ENCODE measurements around the gene LAP3.

Gene LAP3

DNA sequence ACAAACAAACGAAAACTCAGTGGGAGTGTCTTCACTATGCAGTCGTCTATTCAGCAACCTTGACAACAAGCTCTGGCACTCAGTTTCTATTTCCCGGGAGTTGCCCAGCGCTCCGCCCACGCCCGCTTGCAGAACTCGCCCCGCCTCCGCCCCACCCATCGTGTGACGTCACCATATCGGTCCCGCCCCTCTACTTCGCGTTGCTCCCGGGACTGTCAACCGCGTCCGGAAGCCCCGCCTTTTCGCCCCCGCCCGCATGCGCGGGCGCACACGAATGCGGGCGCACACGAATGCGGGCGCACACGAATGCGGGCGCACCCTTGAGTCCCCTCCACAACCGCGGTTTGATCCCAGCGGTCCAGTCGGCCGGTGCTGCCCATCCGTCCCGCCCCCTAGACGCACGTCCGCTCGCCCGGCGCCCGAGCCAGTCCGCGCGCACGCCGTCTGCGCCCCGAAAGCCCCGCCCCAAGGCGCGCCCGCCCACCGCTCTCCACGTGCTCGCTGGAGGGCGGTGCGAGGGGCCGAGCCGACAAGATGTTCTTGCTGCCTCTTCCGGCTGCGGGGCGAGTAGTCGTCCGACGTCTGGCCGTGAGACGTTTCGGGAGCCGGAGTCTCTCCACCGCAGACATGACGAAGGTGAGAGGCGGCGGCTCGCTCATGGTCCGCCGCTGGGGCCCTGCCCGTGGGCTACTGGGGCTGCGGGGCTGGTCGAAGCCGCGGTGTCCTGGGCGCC, at the start of gene LAP3:
TSS of gene LAP3 (plus strand) at position 267 of the 733 bp plus-strand sequence. CDS start at position 535, 268 bp downstream.
- Histone ChIP-seq H3K27me3 (replicated peaks; ENCODE audit: control insufficient read depth, insufficient read depth, low read length) (no peaks in the 10 kb centered on the region), H3K36me3 (ENCODE audit: control insufficient read depth, insufficient read depth, low read length) (peaks cover 10% of the 10 kb centered on the region), H3K4me3 (replicated peaks; ENCODE audit: low read depth, low read length) (peak within 1 kb of the TSS; percentile 79)
- TF ChIP-seq, protein P1, sequence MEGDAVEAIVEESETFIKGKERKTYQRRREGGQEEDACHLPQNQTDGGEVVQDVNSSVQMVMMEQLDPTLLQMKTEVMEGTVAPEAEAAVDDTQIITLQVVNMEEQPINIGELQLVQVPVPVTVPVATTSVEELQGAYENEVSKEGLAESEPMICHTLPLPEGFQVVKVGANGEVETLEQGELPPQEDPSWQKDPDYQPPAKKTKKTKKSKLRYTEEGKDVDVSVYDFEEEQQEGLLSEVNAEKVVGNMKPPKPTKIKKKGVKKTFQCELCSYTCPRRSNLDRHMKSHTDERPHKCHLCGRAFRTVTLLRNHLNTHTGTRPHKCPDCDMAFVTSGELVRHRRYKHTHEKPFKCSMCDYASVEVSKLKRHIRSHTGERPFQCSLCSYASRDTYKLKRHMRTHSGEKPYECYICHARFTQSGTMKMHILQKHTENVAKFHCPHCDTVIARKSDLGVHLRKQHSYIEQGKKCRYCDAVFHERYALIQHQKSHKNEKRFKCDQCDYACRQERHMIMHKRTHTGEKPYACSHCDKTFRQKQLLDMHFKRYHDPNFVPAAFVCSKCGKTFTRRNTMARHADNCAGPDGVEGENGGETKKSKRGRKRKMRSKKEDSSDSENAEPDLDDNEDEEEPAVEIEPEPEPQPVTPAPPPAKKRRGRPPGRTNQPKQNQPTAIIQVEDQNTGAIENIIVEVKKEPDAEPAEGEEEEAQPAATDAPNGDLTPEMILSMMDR (IDR thresholded peaks at IDR 0.05; ENCODE audit: insufficient read depth, low read length, poor library complexity, severe bottlenecking): no peak
- DNase-seq (ENCODE audit: extremely low read depth, insufficient read length): peak; percentile 98

DNA sequence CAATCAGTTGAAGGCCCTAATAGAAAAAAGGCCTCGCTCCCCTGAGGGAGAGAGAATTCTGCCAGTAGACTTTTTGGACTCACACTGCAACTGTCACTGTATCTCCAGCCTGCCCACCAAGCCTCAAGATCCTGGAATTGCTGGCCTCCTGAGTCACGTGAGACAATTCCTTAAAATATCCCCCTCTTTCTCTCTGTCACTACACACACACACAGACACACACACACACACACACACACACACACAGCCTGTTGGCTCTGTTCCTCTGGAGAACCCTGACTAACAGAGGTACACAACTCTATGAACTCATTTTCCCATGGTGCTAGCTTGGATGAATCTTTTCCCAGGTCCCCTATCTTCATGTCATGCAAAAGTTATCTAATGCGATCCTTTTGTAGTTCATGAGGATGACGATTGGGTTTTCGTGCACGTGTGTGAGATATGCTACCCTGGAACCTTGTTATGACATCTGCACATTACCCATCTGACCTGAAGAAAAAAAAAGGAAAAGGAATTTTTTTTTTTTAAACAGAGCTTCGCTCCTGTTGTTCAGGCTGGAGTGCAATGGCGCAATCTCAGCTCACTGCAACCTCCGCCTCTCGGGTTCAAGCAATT, 48.3 kb upstream of the LAP3 start:
- no peak overlapping the region for H3K4me3 ChIP-seq (replicated peaks; ENCODE audit: low read depth, low read length)
- TF ChIP-seq, protein P1 (IDR thresholded peaks at IDR 0.05; ENCODE audit: insufficient read depth, low read length, poor library complexity, severe bottlenecking): no peak
- DNase-seq (ENCODE audit: extremely low read depth, insufficient read length): no peak
- no peaks in the 10 kb centered on the region for H3K36me3 ChIP-seq (ENCODE audit: control insufficient read depth, insufficient read depth, low read length)
- H3K27me3 ChIP-seq (replicated peaks; ENCODE audit: control insufficient read depth, insufficient read depth, low read length): no peaks in the 10 kb centered on the region

DNA sequence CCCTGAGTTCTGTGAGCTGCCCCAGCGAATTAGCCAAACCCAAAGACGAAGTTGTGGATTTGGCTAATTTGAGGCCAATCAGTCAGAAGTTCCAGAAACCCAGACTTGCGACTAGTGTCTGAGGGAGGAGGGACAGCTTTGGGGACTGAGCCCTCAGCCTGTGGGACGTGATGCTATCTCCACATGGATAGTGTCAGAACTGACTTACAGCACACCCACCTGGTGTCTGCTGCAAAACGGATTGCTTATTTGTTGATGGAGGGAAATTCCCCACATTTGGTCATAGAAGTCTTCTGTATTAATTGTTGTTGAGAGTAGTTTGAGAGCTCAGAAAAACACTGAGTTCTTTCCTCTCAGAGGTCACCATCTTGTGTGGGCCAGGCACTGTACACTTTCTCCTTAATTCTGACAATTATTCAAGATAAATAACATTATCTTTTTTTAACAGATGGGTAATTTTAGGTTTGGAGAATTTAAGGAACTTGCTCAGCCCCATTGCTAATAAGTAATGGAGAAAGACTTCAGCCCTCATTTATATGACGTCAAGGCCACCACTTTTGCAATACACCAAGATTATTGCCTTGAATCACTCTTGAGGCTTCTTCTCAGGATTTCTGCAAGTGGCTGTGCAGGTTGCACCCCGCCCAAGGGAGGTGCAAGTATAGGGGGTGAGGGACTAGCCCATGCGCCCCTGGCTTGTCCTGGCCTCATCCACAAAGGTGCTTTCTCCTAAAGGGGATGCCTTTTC, 45.3 kb upstream of the LAP3 start:
- no peak for DNase-seq (ENCODE audit: extremely low read depth, insufficient read length)
- TF ChIP-seq, protein P1 (IDR thresholded peaks at IDR 0.05; ENCODE audit: insufficient read depth, low read length, poor library complexity, severe bottlenecking): no peak
- Histone ChIP-seq H3K4me3 (replicated peaks; ENCODE audit: low read depth, low read length) (no peak overlapping the region), H3K27me3 (replicated peaks; ENCODE audit: control insufficient read depth, insufficient read depth, low read length) (no peaks in the 10 kb centered on the region), H3K36me3 (ENCODE audit: control insufficient read depth, insufficient read depth, low read length) (no peaks in the 10 kb centered on the region)

DNA sequence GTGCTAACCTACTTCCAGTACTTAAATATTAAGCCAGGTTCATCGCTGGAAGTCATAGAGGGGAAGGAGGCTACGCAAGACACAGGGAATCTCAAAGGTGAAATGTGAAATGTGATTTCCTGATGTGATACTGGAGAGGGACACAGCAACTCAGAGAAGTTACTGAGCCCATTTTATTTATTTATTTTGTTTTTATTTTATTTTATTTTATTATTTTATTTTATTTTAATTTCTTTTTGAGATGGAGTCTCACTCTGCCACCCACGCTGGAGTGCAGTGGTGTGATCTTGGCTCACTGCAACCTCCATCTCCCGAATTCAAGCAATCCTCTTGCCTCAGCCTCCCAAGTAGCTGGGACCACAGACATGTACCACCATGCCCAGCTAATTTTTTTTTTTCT, 42.3 kb upstream of the LAP3 start:
- Histone ChIP-seq H3K4me3 (replicated peaks; ENCODE audit: low read depth, low read length) (no peak overlapping the region), H3K36me3 (ENCODE audit: control insufficient read depth, insufficient read depth, low read length) (no peaks in the 10 kb centered on the region), H3K27me3 (replicated peaks; ENCODE audit: control insufficient read depth, insufficient read depth, low read length) (no peaks in the 10 kb centered on the region)
- no peak for DNase-seq (ENCODE audit: extremely low read depth, insufficient read length)
- TF ChIP-seq, protein P1 (IDR thresholded peaks at IDR 0.05; ENCODE audit: insufficient read depth, low read length, poor library complexity, severe bottlenecking): no peak

DNA sequence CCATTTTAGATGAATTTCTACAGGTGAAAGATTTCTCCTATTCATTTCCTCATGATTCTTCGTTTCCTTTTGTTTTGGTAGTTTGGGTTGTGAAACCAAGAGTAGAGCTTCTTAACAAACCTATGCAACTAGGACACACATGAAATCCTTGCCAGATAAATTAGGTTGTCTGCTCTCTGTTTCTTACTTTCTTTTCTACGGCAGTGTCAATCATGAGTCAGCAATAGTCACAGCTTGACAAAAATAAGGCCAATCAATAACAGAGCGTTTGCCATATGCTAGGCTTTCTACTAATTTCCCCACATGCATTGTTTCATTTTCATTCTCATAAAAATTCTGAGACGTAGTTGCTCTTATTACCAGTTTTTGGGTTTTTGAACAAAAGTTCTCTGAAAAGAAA, 41.8 kb upstream of the LAP3 start:
- H3K36me3 ChIP-seq (ENCODE audit: control insufficient read depth, insufficient read depth, low read length): no peaks in the 10 kb centered on the region
- no peak overlapping the region for H3K4me3 ChIP-seq (replicated peaks; ENCODE audit: low read depth, low read length)

More for the DNA sequence above, 41.8 kb upstream of the LAP3 start:
- TF ChIP-seq, protein P1 (IDR thresholded peaks at IDR 0.05; ENCODE audit: insufficient read depth, low read length, poor library complexity, severe bottlenecking): no peak
- DNase-seq (ENCODE audit: extremely low read depth, insufficient read length): peak; percentile 24
- no peaks in the 10 kb centered on the region for H3K27me3 ChIP-seq (replicated peaks; ENCODE audit: control insufficient read depth, insufficient read depth, low read length)
